Thyroid gland (tissue), 4 donors: ENCODE results near the gene WFDC10B.

Source experiments
- CTCF ChIP-seq, 6 experiments: fragments of 200-600 bp in 3 of 6; fragments of 450-650 bp in 3 of 6; sonication (generic) in 3 of 6; IDR thresholded peaks; one replicate each; pipeline ENCODE4 v1.5.1; 2016 to 2019; ENCODE audit warnings: antibody characterized with exemption in 6 of 6, mild to moderate bottlenecking in 2 of 6, inconsistent platforms in 1 of 6, moderate library complexity in 1 of 6
- POLR2A ChIP-seq, 2 donors: fragments of 450-650 bp; IDR thresholded peaks; one replicate each; pipeline ENCODE4 v1.6.1; 2017; ENCODE audit warnings: antibody characterized with exemption in 2 of 2, mild to moderate bottlenecking in 2 of 2, moderate library complexity in 1 of 2

DNA sequence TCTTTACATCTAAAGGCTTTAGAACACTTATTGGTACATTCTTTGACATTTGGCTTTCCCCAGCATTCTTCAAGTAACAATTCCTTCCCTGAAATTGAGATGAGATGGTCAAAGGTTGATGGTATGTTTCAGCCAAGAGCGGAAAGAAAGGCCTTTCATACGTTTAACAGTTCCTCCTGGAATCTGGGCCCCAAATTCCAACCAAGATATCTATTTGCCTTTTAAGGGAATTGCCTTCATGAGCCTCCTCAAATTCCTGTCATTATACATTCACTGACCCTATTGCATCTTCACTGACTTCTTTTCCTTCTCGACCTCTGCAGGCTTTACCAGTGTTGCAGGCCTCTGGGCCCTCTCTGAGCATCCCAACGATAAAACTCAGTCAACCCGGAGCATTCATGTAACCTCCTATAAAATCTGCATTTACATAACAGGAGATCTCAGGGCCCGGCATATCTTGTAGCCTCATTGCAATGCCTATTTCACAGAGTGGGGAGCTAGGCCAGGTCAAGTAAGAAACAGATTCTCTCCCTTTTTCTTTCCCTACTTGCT, 55.4 kb downstream of the WFDC10B start:
- TF ChIP-seq POLR2A (IDR thresholded peaks at IDR 0.05) (no peak), CTCF (IDR thresholded peaks at IDR 0.05) (no peak)
